ENCODE measurements around the gene KCNG2. TPM values are rescaled to one million over a fixed set of nuclear protein-coding genes. Genes with fewer than 3 reads are reported as not detected.

Gene KCNG2
- total and polyA plus RNA-seq, 10 of the 15 experiments (the other 5 are each of a cell fraction or from before 2014, with no cell fraction given) = 0.20 to 0.23 TPM; not detected in 8

- TF ChIP-seq E2F8 (IDR thresholded peaks at IDR 0.05; ENCODE audit: low read depth, partially characterized antibody) (no peak), SIX5 (IDR thresholded peaks at IDR 0.05; ENCODE audit: low read depth, low read length, severe bottlenecking) (no peak), TCF7 (IDR thresholded peaks at IDR 0.05; ENCODE audit: borderline replicate concordance) (no peak), KAT2A (conservative IDR thresholded peaks at IDR 0.05; ENCODE audit: control insufficient read depth, low read depth, low read length) (no peak), BACH1 (IDR thresholded peaks at IDR 0.05; ENCODE audit: borderline replicate concordance) (no peak)
Measured at GRCh38 chr18:79938196-79938595, 140.5 kb downstream of the KCNG2 start (continued).

GRCh38 chr18:79939096-79939495 lies 141.4 kb downstream of the KCNG2 start:
- SMC1A ChIA-PET (ENCODE audit: uncharacterized antibody, unreplicated experiment) = interaction anchor here (1.1 kb wide), 1 partner anchor 24 kb away, joined by 3 read pairs; no protein-coding TSS in a partner anchor
- DNase-seq (ENCODE audit: low read depth, low spot score) (no peak), FAIRE-seq (no peak), ATAC-seq (no peak)
- POLR2A ChIA-PET = interaction anchor here (0.9 kb wide), 1 partner anchor 46 kb away, joined by 3 read pairs; no protein-coding TSS in a partner anchor
- peaks cover 5% of the 10 kb centered on the region; the same call in 1 of the 2 replicates for H3K4me1 ChIP-seq (ENCODE audit: control insufficient read depth, insufficient read depth, low read length)
- in situ Hi-C loops (cut with MboI) = no loop called here
- no peak overlapping the region for H3K9ac ChIP-seq (ENCODE audit: control insufficient read depth, insufficient read depth, low read length)
- no TSS peak for BruUV-seq (replicated peaks)
- no peak for TF ChIP-seq ETV6 (conservative IDR thresholded peaks at IDR 0.05 in 1 of 2, IDR thresholded peaks at IDR 0.05 in 1 of 2; ENCODE audit: borderline replicate concordance in 1 of 2, low read depth in 1 of 2)
- TF ChIP-seq ZNF24 (IDR thresholded peaks at IDR 0.05) = no peak
- TF ChIP-seq RB1 (IDR thresholded peaks at IDR 0.05; ENCODE audit: borderline replicate concordance) = no peak
- TF ChIP-seq TCF7 (IDR thresholded peaks at IDR 0.05; ENCODE audit: borderline replicate concordance) = no peak
- TF ChIP-seq MEF2A (IDR thresholded peaks at IDR 0.05; ENCODE audit: insufficient read depth, low read depth, low read length) = no peak
- TF ChIP-seq BACH1 (IDR thresholded peaks at IDR 0.05; ENCODE audit: borderline replicate concordance) = no peak
- TF ChIP-seq EGR1 (IDR thresholded peaks at IDR 0.05; ENCODE audit: borderline replicate concordance in 1 of 2, low read depth in 2 of 2, low read length in 2 of 2) = no peak
- TF ChIP-seq RFX5 (IDR thresholded peaks at IDR 0.05; ENCODE audit: low read depth, low read length) = no peak
- no peak for TF ChIP-seq RELA (IDR thresholded peaks at IDR 0.05; ENCODE audit: borderline replicate concordance, partially characterized antibody)
- H3K36me3 ChIP-seq (ENCODE audit: control insufficient read depth in 2 of 2, insufficient read depth in 2 of 2, low read length in 1 of 2) = peaks cover 14 to 16% of the 10 kb centered on the region in 2 experiments
- H2AFZ ChIP-seq (ENCODE audit: control insufficient read depth, low read depth, low read length) = no peak overlapping the region
- H3K27me3 ChIP-seq (replicated peaks in 1 of 2; ENCODE audit: control insufficient read depth in 2 of 2, insufficient read depth in 2 of 2, low read length in 1 of 2) = no peaks in the 10 kb centered on the region
- no peaks in the 10 kb centered on the region for H4K20me1 ChIP-seq (ENCODE audit: control insufficient read depth, insufficient read depth)
- RAD21 ChIA-PET (ENCODE audit: unreplicated experiment) = interaction anchor here (0.6 kb wide), 1 partner anchor 118 kb away, joined by 3 read pairs; no protein-coding TSS in a partner anchor
- 98% methylated on average over 5 of the region's 5 CpGs for WGBS (ENCODE audit: insufficient coverage, insufficient replicate concordance, low lambda C conversion rate, missing lambda C conversion rate)
- H3K27ac ChIP-seq (ENCODE audit: control insufficient read depth, insufficient read depth) = no peak overlapping the region
- CTCF ChIA-PET = no interaction called here
- H3K4me2 ChIP-seq (ENCODE audit: control insufficient read depth, insufficient read depth) = no peak overlapping the region
- no peaks in the 10 kb centered on the region; the same call in none of the 2 replicates for H3K79me2 ChIP-seq (ENCODE audit: control insufficient read depth, insufficient read depth, low read length)
- intact Hi-C loops (cut with micrococcal nuclease; ENCODE audit: unreplicated experiment) = no loop called here
- peaks cover 3% of the 10 kb centered on the region; the same call in 1 of the 3 replicates for H3K9me3 ChIP-seq (replicated peaks; ENCODE audit: control insufficient read depth, insufficient read depth, low read length)
- H3K4me3 ChIP-seq = no peak overlapping the region

All from GM12878 (cell line).